RPMI7951 (cell line): ENCODE measurements around the gene PRKX. TPM values are rescaled to one million over a fixed set of nuclear protein-coding genes. Genes with fewer than 3 reads are reported as not detected.
A peak's percentile ranks its signal among the peaks of the same experiment; 100 is the strongest.
"Not testable (repeated sequence)": the region's sequence is repeated elsewhere in the genome, so short reads cannot be mapped to it uniquely, and the experiment has no call there.

Experiments used
- DNase-seq: peaks from one replicate; pipeline ENCODE4 v3.0.0-alpha.2; 2012; ENCODE audit warnings: low read depth
- total RNA-seq: library from RNA; depleted of rRNA; stranded (reverse); fragments of >200 nt; shearing (Covaris generic); gene quantifications from 2 replicates; pipeline ENCODE4 v1.2.3, GENCODE V29; 2014

PRKX gene
- total RNA-seq, 1 experiment from 2014 or later, result 4.7 TPM

DNA sequence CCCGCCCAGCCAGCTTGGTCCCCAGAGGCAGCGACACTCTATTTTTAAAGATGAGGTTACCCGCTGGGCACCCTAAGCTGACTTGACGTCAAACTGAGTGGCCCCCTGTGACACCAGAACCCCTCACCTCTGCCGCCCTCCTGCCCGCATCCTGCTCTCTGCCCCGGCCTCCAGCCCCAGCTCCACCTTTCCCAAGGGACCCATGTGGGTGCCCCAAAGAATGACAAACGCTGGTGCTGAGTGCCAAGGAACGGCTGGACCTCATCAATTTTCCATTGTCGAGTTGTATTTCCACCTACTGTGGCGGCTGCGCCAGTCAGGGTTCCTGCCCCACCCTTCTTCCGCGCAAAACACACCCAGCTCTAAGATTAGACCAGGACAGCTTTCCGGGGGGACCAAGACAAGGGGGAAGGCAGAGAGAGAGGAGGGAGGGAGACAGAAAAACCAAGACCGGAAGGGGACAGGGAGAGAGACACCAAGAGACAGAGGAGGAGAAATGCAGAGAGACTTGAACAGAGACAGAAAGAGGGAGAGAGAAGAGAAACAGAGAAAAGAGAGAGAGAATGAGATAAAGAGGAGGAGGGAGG, 2.0 kb downstream of the PRKX start:
- DNase-seq, result no peak

GRCh38 chrX:3707673-3708274, 5.7 kb downstream of the PRKX start:
- not testable (repeated sequence) for DNase-seq

DNA sequence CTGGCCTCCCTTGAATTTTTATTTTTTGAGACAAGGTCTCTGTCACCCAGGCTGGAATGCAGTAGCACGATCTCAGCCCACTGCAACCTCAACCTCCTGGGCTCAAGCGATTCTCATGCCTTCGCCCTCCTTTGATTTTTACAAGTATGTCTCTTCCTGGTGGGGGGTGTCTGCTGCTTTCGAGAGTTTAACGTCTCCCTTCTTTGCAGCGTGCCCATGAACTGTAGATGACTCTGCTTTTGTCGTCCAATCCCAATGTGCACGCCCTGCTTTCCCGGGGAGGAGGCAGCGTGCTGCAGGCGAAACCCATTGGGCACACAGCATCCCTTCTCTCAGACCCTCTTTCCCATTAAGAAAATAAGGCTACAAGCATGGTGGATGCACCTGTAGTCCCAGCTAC, 7.0 kb downstream of the PRKX start:
- no peak for DNase-seq

DNA sequence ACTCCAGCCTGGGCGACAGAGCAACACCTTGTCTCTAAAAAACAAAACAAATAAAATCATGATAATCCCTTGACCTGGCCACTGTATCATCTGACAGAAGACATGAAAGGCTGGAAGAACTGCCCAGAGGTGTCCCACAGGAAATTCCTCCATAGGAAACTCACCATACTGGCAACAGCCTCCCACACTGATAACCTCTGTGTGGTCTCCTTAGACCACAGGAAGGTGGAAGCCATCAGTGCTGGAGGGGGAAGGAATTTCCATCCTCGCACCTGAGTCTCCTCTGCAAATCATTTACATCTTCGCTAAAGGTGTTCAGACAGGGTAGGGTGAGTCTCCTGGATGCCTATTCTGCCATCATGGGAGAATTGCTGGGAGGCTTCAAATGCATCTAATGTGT, 10.2 kb downstream of the PRKX start:
- DNase-seq, result not testable (repeated sequence)

- not testable (repeated sequence) for DNase-seq
Measured at GRCh38 chrX:3702095-3702494, 11.4 kb downstream of the PRKX start.

GRCh38 chrX:3701445-3701928, 12.0 kb downstream of the PRKX start:
- not testable (repeated sequence) for DNase-seq

- DNase-seq, result no peak
Measured at GRCh38 chrX:3699821-3700381, 13.5 kb downstream of the PRKX start.

DNA sequence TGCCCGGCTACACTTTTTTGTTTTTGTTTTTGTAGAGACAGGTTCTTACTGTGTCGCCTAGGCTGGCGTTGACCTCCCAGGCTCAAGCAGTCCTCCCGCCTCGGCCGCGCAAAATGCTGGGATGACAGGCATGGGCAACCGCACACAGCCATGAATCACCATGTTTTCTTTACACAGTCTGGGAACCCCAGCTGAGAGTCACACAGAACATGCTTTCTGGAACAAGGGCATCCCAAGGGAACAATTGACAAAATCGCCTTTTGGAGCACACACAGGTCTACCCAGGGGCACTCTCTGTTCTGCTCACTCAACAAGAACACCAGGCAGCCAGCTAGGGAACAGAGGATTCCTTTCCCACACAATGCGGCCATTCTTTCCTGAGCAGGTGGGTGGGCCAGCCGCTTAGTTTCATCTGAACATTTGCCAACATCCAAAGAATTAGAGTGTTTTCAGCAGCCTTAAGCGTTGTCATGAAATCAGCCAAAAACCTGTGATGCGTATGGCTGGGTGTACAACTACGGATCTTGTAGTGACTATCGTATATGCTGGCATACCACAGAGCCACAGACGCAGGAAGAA, 15.7 kb downstream of the PRKX start:
- DNase-seq, result peak; percentile 67

DNA sequence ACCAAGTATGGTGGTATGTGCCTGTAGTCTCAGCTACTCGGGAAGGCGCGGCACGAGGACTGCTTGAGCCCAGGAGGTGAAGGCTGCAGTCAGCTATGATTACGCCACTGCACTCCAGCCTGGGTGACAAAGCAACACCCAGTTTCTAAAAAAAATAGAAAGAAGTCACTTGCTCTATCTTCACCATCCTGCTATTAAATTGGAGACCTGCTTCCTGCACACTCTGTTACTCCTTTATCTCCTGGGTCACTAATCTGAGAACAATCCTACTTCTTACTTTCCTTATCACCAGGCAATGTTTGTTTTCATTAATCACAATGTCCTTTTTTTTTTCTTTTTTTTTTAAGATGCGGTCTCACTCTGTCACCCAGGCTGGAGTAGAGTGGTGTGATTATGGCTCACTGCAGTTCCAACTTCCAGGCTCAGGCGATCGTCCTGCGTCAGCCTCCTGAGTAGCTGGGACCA, 16.2 kb downstream of the PRKX start:
- DNase-seq, result no peak

- no peak for DNase-seq
Measured at GRCh38 chrX:3695536-3695935, 17.9 kb downstream of the PRKX start.

- DNase-seq, result no peak
Measured at GRCh38 chrX:3690140-3690539, 23.3 kb downstream of the PRKX start.

DNA sequence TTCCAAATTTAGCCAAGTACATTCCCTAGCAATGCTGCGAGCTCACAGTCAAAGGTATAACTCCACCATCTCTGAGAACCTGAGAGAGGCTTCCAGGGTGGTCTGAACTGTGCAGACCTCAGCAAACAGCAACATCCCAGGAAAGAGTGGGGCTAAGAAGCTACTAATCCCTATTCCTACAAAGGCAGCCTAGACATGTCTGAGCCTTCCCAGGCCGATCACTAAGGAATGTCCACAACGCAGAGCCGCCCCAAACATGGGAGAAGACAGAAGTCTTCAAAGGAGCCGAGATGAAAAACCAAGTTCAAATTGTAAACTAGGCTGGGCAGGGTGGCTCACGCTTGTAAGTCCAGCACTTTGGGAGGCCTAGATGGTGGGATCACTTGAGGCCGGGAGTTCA, 30.2 kb downstream of the PRKX start:
- DNase-seq, result not testable (repeated sequence)

DNA sequence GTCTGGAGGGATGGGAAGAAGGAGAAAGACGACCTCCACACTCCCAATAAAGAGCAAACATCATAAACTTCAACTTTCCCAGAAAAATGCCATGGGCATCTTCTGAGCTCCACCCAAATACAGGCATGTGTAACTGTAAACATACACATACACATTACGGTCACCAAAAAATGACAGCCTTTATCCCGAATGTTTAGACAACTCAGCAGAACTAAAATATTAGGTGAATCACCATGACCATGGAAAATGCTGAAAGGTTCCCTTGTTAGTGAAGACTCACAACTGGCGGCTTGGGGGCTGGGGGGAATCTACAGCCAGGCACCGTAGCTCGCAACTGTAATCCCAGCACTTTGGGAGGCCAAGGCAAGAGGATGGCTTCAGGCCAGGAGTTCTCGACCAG, 33.0 kb downstream of the PRKX start:
- DNase-seq, result peak; percentile 11

GRCh38 chrX:3679669-3680068, 33.8 kb downstream of the PRKX start:
- no peak for DNase-seq

DNA sequence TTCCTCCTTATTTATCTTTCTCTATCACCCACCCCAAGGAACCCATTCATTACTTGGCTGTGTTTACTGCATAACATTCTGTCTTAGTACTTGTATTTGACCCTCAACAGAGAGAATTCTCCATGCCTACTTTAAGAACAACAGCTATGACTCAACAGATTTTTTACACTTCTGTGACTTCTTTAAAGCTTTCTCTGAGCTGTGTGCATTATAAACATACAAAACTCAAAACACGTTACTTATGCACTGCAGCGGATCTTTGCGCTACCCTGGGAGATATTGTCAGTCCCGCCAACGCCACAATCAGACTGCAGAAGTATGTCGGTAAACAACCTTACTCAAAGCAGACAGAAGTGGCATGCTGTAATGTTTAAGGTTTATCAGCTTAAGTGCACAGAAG, 35.1 kb downstream of the PRKX start:
- no peak for DNase-seq

DNA sequence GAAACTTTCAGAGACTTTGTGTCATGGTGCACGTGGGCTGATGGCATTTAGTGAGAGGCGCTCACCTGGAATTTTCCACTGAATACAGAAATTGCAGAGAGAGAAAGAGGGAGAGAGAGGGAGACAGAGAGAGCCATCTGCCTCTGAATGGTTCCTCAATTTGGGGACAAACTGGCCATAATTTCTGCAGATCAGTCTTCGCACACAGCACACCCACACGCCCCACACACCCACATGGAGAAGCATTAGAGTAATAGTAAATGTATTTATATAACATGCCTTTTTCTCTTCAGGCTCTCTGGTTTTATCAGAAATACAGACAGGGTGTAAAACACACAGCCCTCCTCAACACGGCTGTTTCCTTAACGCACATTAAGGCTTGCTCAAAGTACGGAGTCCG, 38.6 kb downstream of the PRKX start:
- DNase-seq, result no peak

GRCh38 chrX:3669841-3670475, 43.5 kb downstream of the PRKX start:
- no peak for DNase-seq

- DNase-seq, result no peak
Measured at GRCh38 chrX:3666975-3667374, 46.5 kb downstream of the PRKX start.

DNA sequence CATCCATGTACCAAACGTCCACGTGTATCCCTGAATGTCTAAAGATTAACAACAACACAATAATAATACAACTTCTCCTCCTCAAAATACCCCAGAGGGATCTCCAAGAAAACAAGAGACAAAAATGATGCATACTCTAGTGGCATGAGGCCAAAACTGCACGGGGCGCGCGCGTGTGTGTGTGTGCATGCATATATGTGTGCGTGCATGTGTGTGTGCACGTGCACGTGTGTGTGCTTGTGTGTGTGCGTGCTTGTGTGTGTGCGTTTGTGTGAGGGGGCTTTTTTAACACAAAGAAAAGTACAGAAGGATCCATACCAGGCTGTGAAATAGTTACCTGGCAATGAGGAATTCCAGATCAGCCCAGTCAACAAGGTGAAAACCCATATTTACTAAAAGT, 48.5 kb downstream of the PRKX start:
- no peak for DNase-seq

GRCh38 chrX:3663576-3664250, 49.7 kb downstream of the PRKX start:
- not testable (repeated sequence) for DNase-seq

GRCh38 chrX:3659761-3660160, 53.7 kb downstream of the PRKX start:
- DNase-seq, result no peak

- DNase-seq, result no peak
Measured at GRCh38 chrX:3655181-3655580, 58.3 kb downstream of the PRKX start.
